HUDEP-2 (cell line): ENCODE results near the gene TTLL6.
A peak's percentile ranks its signal among the peaks of the same experiment; 100 is the strongest.
"Not testable (repeated sequence)": the region's sequence is repeated elsewhere in the genome, so short reads cannot be mapped to it uniquely, and the experiment has no call there.

ENCODE experiments used
- DNase-seq, 76 experiments: peaks; one replicate each; lab custom pipeline; 2025; ENCODE audit not compliant: unreplicated experiment in 76 of 76; lab: John Stamatoyannopoulos, UW

The TTLL6 gene

GRCh38 chr17:48725288-48726064 is 91.6 kb downstream of the TTLL6 start:
- no peak for DNase-seq

GRCh38 chr17:48725004-48725287 is 92.1 kb downstream of the TTLL6 start:
- no peak for DNase-seq

- peak in 56 of 76 experiments; percentile 0 to 82 (median 47) for DNase-seq
These were observed 92.6 kb downstream of the TTLL6 start for GRCh38 chr17:48724251-48725003.

- DNase-seq: no peak
These were observed 93.4 kb downstream of the TTLL6 start for GRCh38 chr17:48723423-48724250.

GRCh38 chr17:48722915-48723422 is 94.1 kb downstream of the TTLL6 start, which contains the start of gene PRAC2:
Gene PRAC2 (plus strand): TSS chr17:48723185. CDS start chr17:48724411, 1,226 bp downstream.
- no peak for DNase-seq

- DNase-seq: no peak
These were observed 94.7 kb downstream of the TTLL6 start, which contains the start of gene PRAC1 for GRCh38 chr17:48722201-48722907. Gene PRAC1 (minus strand): TSS chr17:48722518. CDS start chr17:48722392, 126 bp downstream.

GRCh38 chr17:48721009-48721402 is 96.0 kb downstream of the TTLL6 start:
- no peak for DNase-seq

GRCh38 chr17:48720266-48721008 is 96.6 kb downstream of the TTLL6 start:
- DNase-seq: no peak

- no peak for DNase-seq
These were observed 97.3 kb downstream of the TTLL6 start for GRCh38 chr17:48719642-48720265.

GRCh38 chr17:48718761-48719641 is 98.0 kb downstream of the TTLL6 start:
- DNase-seq: no peak

- DNase-seq: no peak
These were observed 98.7 kb downstream of the TTLL6 start for GRCh38 chr17:48718227-48718760.

GRCh38 chr17:48717367-48718226 is 99.4 kb downstream of the TTLL6 start:
- no peak for DNase-seq

- DNase-seq: not testable (repeated sequence)
These were observed 100.5 kb downstream of the TTLL6 start for GRCh38 chr17:48716549-48716948.

GRCh38 chr17:48715496-48716399 is 101.3 kb downstream of the TTLL6 start:
- DNase-seq: no peak
